Neuronal stem cell (in vitro differentiated cells): ENCODE results near the gene SNIP1.

Experiments used
- DNase-seq: peaks from one replicate; pipeline ENCODE4 v3.0.0-alpha.2; 2013; ENCODE audit warnings: low spot score
- H2AFZ ChIP-seq: one replicate; pipeline ENCODE4 v1.6.1; 2013; ENCODE audit warnings: mild to moderate bottlenecking, low read length, inconsistent platforms
- H2AK5ac ChIP-seq: 2 replicates; pipeline ENCODE4 v1.6.1; 2013; ENCODE audit warnings: low read depth, mild to moderate bottlenecking, inconsistent platforms, low read length, moderate library complexity, mixed read lengths
- H2BK120ac ChIP-seq: 2 replicates; pipeline ENCODE4 v1.6.1; 2013; ENCODE audit warnings: low read depth, mild to moderate bottlenecking, inconsistent platforms, low read length, moderate library complexity, mixed read lengths
- H2BK12ac ChIP-seq: one replicate; pipeline ENCODE4 v1.6.1; 2013; ENCODE audit warnings: low read length, inconsistent platforms
- H2BK15ac ChIP-seq: 2 replicates; pipeline ENCODE4 v1.6.1; 2013; ENCODE audit warnings: mild to moderate bottlenecking, low read length, inconsistent platforms, mixed read lengths
- H2BK5ac ChIP-seq: one replicate; pipeline ENCODE4 v1.6.1; 2013; ENCODE audit warnings: inconsistent platforms, mild to moderate bottlenecking, low read length, moderate library complexity
- H3K14ac ChIP-seq: one replicate; pipeline ENCODE4 v1.6.1; 2013; ENCODE audit warnings: low read length, inconsistent platforms
- H3K18ac ChIP-seq: 2 replicates; pipeline ENCODE4 v1.6.1; 2013; ENCODE audit warnings: low read length, inconsistent platforms
- H3K23ac ChIP-seq: 2 replicates; pipeline ENCODE4 v1.6.1; 2013; ENCODE audit warnings: low read depth, mild to moderate bottlenecking, mixed read lengths, low read length, inconsistent platforms; ENCODE audit not compliant: poor library complexity
- H3K27ac ChIP-seq: replicated peaks from 3 replicates; pipeline ENCODE4 v1.5.1; 2013; ENCODE audit warnings: low read length, inconsistent platforms
- H3K27me3 ChIP-seq, 3 experiments: 2 replicates each; pipeline ENCODE4 v1.6.1; 2013; ENCODE audit warnings: low read length in 3 of 3, mild to moderate bottlenecking in 2 of 3, inconsistent platforms in 1 of 3, low read depth in 1 of 3, mixed read lengths in 1 of 3, moderate library complexity in 1 of 3; ENCODE audit not compliant: control insufficient read depth in 3 of 3, insufficient read depth in 3 of 3
- H3K36me3 ChIP-seq, 2 donors: replicated peaks in 1 of 2; 2 replicates each; pipeline ENCODE4 v1.6.1; 2013; ENCODE audit warnings: low read length in 2 of 2; ENCODE audit not compliant: control insufficient read depth in 2 of 2, insufficient read depth in 2 of 2
- H3K4ac ChIP-seq: 2 replicates; pipeline ENCODE4 v1.6.1; 2013; ENCODE audit warnings: inconsistent platforms, mild to moderate bottlenecking, low read length, moderate library complexity
- H3K4me1 ChIP-seq, 2 donors: 1 replicate in 1 of 2; 2 replicates in 1 of 2; pipeline ENCODE4 v1.6.1; 2013; ENCODE audit warnings: low read length in 2 of 2, low read depth in 1 of 2; ENCODE audit not compliant: control insufficient read depth in 2 of 2, insufficient read depth in 1 of 2
- H3K4me2 ChIP-seq: one replicate; pipeline ENCODE4 v1.6.1; 2013; ENCODE audit warnings: mild to moderate bottlenecking, low read length, inconsistent platforms; ENCODE audit not compliant: insufficient read depth, poor library complexity, severe bottlenecking
- H3K4me3 ChIP-seq, 2 donors: 2 replicates each; pipeline ENCODE4 v1.5.1; 2013; ENCODE audit warnings: low read length in 2 of 2, mild to moderate bottlenecking in 2 of 2, inconsistent platforms in 1 of 2, moderate library complexity in 1 of 2
- H3K79me1 ChIP-seq: one replicate; pipeline ENCODE4 v1.6.1; 2013; ENCODE audit warnings: low read depth, mild to moderate bottlenecking, inconsistent platforms, low read length, moderate library complexity
- H3K9ac ChIP-seq: one replicate; pipeline ENCODE4 v1.6.1; 2013; ENCODE audit warnings: mild to moderate bottlenecking, low read depth, low read length, inconsistent platforms; ENCODE audit not compliant: poor library complexity
- H3K9me3 ChIP-seq, 2 donors: replicated peaks in 1 of 2; 2 replicates each; pipeline versions ENCODE3 to v1.6.1; 2013; ENCODE audit warnings: low read length in 2 of 2, mild to moderate bottlenecking in 2 of 2, inconsistent platforms in 1 of 2, low read depth in 1 of 2, mixed read lengths in 1 of 2, moderate library complexity in 1 of 2; ENCODE audit not compliant: control insufficient read depth in 2 of 2, insufficient read depth in 1 of 2
- H4K8ac ChIP-seq: one replicate; pipeline ENCODE4 v1.6.1; 2013; ENCODE audit warnings: low read depth, mild to moderate bottlenecking, inconsistent platforms, low read length, moderate library complexity
- H4K91ac ChIP-seq: one replicate; pipeline ENCODE4 v1.6.1; 2013; ENCODE audit warnings: low read length, low read depth, mild to moderate bottlenecking, inconsistent platforms; ENCODE audit not compliant: poor library complexity
- WGBS, 2 donors: extraction: QIAGEN DNeasy Blood & Tissue Kit; methylation state at CpG; one replicate each; pipeline ENCODE4 v1.1.7; 2013; ENCODE audit warnings: missing lambda C conversion rate in 2 of 2, mixed read lengths in 1 of 2; ENCODE audit not compliant: insufficient read length in 2 of 2, insufficient replicate concordance in 1 of 2; ENCODE audit errors: extremely low coverage in 2 of 2; 5-methylcytosine and 5-hydroxymethylcytosine counted together

SNIP1 gene

DNA sequence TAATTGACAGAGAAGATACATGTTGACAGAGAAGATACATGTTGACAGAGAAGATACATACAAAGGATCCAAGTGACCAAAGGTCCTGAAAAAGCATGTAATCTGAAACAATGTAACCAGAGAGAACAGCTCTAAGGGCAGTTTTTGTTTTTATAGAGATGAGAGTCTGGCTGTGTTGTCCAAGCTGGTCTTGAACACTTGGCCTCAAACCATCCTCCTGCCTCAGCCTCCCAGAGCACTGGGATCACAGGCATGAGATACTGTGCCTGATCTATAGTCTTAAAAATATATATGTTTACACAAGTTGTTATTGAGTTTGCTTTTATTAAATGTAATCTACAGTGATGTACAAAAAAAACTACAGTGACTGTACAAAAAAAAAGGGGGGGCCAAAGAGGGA lies 52.0 kb downstream of the SNIP1 start:
- peaks cover 23 to 89% of the 10 kb centered on the region in 2 donors for H3K36me3 ChIP-seq
- H3K14ac ChIP-seq, result no peak overlapping the region
- H3K4me2 ChIP-seq, result no peak overlapping the region
- H3K23ac ChIP-seq, result no peak overlapping the region
- no peak overlapping the region for H2BK15ac ChIP-seq
- H2AK5ac ChIP-seq, result no peak overlapping the region
- H2AFZ ChIP-seq, result no peak overlapping the region
- H3K9me3 ChIP-seq, result no peaks in the 10 kb centered on the region
- no peak overlapping the region for H4K91ac ChIP-seq
- H4K8ac ChIP-seq, result no peak overlapping the region
- DNase-seq, result no peak
- H3K4me3 ChIP-seq, result no peak overlapping the region
- no peak overlapping the region for H2BK5ac ChIP-seq
- peaks cover 4% of the 10 kb centered on the region for H3K79me1 ChIP-seq
- no peak overlapping the region for H2BK12ac ChIP-seq
- H3K27ac ChIP-seq, result no peak overlapping the region
- H2BK120ac ChIP-seq, result no peak overlapping the region
- no peaks in the 10 kb centered on the region for H3K27me3 ChIP-seq
- no peak overlapping the region for H3K9ac ChIP-seq
- no peak overlapping the region for H3K18ac ChIP-seq
- H3K4me1 ChIP-seq, result no peaks in the 10 kb centered on the region
- no peak overlapping the region for H3K4ac ChIP-seq

DNA sequence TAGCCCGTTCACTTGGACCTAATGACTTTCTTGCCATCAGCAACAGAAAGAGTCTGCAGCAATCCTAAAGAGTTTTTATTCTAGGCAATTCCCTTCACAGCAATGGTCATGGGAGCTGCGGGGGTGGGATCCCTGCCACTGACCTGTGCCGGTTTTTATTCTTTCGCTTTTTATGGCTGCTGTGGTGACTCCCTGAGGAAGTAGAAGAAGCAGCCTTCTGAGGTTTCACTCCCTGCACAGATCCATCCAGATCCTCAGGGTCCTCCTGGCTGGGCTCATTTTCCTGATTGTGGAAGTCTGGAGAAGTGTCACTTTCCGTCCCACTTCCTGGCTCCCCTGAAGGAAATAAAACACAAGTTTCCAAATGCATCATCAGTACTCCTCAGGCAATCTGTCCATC lies 52.4 kb downstream of the SNIP1 start:
- Histone ChIP-seq H3K36me3 (peaks cover 19 to 88% of the 10 kb centered on the region in 2 donors), H2BK120ac (no peak overlapping the region), H3K79me1 (peaks cover 4% of the 10 kb centered on the region), H2AK5ac (no peak overlapping the region), H3K4me1 (no peaks in the 10 kb centered on the region), H3K9ac (no peak overlapping the region), H2BK12ac (no peak overlapping the region), H3K4me3 (no peak overlapping the region), H2BK5ac (no peak overlapping the region), H2AFZ (no peak overlapping the region), H4K91ac (no peak overlapping the region), H3K9me3 (no peaks in the 10 kb centered on the region), H2BK15ac (no peak overlapping the region), H3K4ac (no peak overlapping the region), H3K23ac (no peak overlapping the region), H3K27me3 (no peaks in the 10 kb centered on the region), H3K18ac (no peak overlapping the region), H3K4me2 (no peak overlapping the region), H3K14ac (no peak overlapping the region), H4K8ac (no peak overlapping the region), H3K27ac (no peak overlapping the region)
- no CpG with 5 or more reads among the region's 5 CpGs for WGBS, 2 donors
- no peak for DNase-seq

DNA sequence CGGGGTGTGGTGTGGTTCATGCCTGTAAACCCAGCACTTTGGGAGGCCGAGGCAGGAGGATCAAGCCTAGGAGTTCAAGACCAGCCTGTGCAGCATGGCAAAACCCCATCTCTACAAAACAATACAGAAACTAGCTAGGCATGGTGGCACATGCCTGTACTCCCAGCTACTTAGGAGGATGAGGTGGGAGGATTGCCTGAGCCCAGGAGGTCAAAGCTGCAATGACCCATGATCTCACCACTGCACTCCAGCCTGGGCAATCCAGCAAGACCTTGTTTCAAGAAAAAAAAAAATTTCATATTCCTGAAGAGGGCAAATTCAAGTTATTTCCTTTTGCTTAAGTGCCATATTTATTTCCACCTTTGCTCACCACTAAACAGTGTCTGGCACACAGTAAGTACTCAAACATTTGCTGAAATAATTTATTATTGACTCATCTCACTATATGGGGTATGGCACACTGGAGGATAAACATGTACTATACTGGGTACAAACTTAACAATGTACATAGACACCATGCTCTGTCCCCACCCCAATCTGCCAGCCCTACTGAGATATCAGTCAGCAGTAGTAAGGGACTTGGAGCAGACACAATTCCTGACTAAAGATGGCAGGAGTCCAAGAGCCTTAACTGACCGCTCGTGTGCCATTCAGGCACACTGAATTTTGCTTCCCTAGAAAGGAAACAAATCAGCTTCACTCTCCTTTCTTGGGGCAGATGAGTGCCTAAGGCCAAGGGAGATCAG lies 55.0 kb downstream of the SNIP1 start:
- WGBS, 2 donors, result no CpG with 5 or more reads among the region's 4 CpGs

DNA sequence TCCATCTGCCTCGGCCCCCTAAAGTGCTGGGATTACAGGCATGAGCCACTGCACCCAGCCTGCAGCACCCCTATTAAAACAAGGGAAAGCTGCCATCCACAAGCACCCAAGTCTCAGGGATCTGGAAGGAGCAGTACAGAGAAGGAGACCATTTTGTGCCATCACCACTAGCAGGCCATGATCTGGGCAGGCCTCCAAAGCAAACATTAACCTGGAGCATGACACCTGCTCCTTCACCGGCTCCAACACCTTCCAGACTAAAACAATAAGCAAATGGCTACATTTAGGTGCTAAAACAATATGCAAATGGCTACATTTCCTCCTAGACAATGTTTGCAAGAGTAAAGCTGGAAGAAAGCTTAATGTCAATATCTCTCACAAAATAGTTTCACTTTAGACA lies 56.3 kb downstream of the SNIP1 start:
- H3K4me1 ChIP-seq, result no peaks in the 10 kb centered on the region
- no peak overlapping the region for H2BK5ac ChIP-seq
- no peak overlapping the region for H4K8ac ChIP-seq
- H2AK5ac ChIP-seq, result no peak overlapping the region
- no peak overlapping the region for H3K4me2 ChIP-seq
- H3K18ac ChIP-seq, result no peak overlapping the region
- peaks cover 3% of the 10 kb centered on the region for H3K79me1 ChIP-seq
- no peak overlapping the region for H3K14ac ChIP-seq
- no peak overlapping the region for H3K4me3 ChIP-seq
- H3K9ac ChIP-seq, result no peak overlapping the region
- H3K4ac ChIP-seq, result no peak overlapping the region
- H3K9me3 ChIP-seq, result no peaks in the 10 kb centered on the region
- H2BK12ac ChIP-seq, result no peak overlapping the region
- H3K36me3 ChIP-seq, result peaks cover 16 to 83% of the 10 kb centered on the region in 2 donors
- no peak overlapping the region for H2AFZ ChIP-seq
- WGBS, 2 donors, result no CpG with 5 or more reads among the region's 2 CpGs
- DNase-seq, result no peak
- H4K91ac ChIP-seq, result no peak overlapping the region
- H2BK15ac ChIP-seq, result no peak overlapping the region
- H3K27ac ChIP-seq, result no peak overlapping the region
- H3K27me3 ChIP-seq, result no peaks in the 10 kb centered on the region
- no peak overlapping the region for H3K23ac ChIP-seq
- H2BK120ac ChIP-seq, result no peak overlapping the region

More for the DNA sequence above, 55.0 kb downstream of the SNIP1 start:
- no peak overlapping the region for H3K14ac ChIP-seq
- H2BK120ac ChIP-seq, result no peak overlapping the region
- H2AK5ac ChIP-seq, result no peak overlapping the region
- H3K23ac ChIP-seq, result no peak overlapping the region
- no peak overlapping the region for H3K9ac ChIP-seq
- no peak overlapping the region for H3K4me2 ChIP-seq
- H3K4me1 ChIP-seq, result no peaks in the 10 kb centered on the region
- no peak overlapping the region for H4K91ac ChIP-seq
- H2BK12ac ChIP-seq, result no peak overlapping the region
- H3K27me3 ChIP-seq, result no peaks in the 10 kb centered on the region
- H3K18ac ChIP-seq, result no peak overlapping the region
- peaks cover 17 to 83% of the 10 kb centered on the region in 2 donors for H3K36me3 ChIP-seq
- no peak overlapping the region for H2AFZ ChIP-seq
- no peaks in the 10 kb centered on the region for H3K9me3 ChIP-seq
- H3K4me3 ChIP-seq, result no peak overlapping the region
- no peak overlapping the region for H3K27ac ChIP-seq
- no peak overlapping the region for H3K4ac ChIP-seq
- peaks cover 3% of the 10 kb centered on the region for H3K79me1 ChIP-seq
- H2BK15ac ChIP-seq, result no peak overlapping the region
- no peak for DNase-seq
- H4K8ac ChIP-seq, result no peak overlapping the region
- no peak overlapping the region for H2BK5ac ChIP-seq
